B cell (primary cell): ENCODE measurements around the gene MFAP1. TPM values are rescaled to one million over a fixed set of nuclear protein-coding genes. Genes with fewer than 3 reads are reported as not detected.

ENCODE experiments used
- ATAC-seq: fragments of 200-7000 bp; cut with Tn5 transposase; one replicate; pipeline ENCODE4 v1.10.0; 2021; ENCODE audit warnings: low read depth, mild to moderate bottlenecking, moderate number of reproducible peaks, moderate library complexity
- CTCF ChIA-PET: fragments of 350-600 bp; sonication (Branson Sonifier 250); formaldehyde crosslinking; loops from one replicate; lab custom pipeline; 2021; ENCODE audit warnings: antibody characterized with exemption, inconsistent platforms; lab: Charles Lee
- POLR2A ChIA-PET: fragments of 350-600 bp; sonication (Branson Sonifier 250); formaldehyde crosslinking; loops from one replicate; lab custom pipeline; 2021; ENCODE audit warnings: antibody characterized with exemption; lab: Charles Lee
- DNase-seq: peaks from one replicate; pipeline ENCODE4 v3.0.0; 2013
- H2AFZ ChIP-seq: 2 replicates; pipeline ENCODE4 v1.6.1; 2012; ENCODE audit warnings: mild to moderate bottlenecking, low read depth, low read length; ENCODE audit not compliant: insufficient read depth, poor library complexity, severe bottlenecking
- H3K27ac ChIP-seq, 2 donors: 1 replicate in 1 of 2; 2 replicates in 1 of 2; pipeline ENCODE4 v1.5.1; 2012 to 2013; ENCODE audit warnings: low read length in 2 of 2, mild to moderate bottlenecking in 2 of 2, moderate library complexity in 1 of 2
- H3K27me3 ChIP-seq, 4 experiments: fragments of 200-600 bp in 1 of 4; sonication (generic) in 1 of 4; replicated peaks in 1 of 4; 1 replicate in 2 of 4; 2 replicates in 2 of 4; pipeline versions ENCODE4 v1.6.1 to v1.7.0; 2013 to 2016; ENCODE audit warnings: low read length in 3 of 4, mild to moderate bottlenecking in 2 of 4, mixed read lengths in 1 of 4, moderate library complexity in 1 of 4; ENCODE audit not compliant: insufficient read depth in 4 of 4, control insufficient read depth in 3 of 4; ENCODE audit errors: control extremely low read depth in 1 of 4
- H3K36me3 ChIP-seq, 2 experiments: replicated peaks in 1 of 2; 1 replicate in 1 of 2; 2 replicates in 1 of 2; pipeline versions ENCODE4 v1.6.1 to v1.7.1; 2013; ENCODE audit warnings: low read length in 1 of 2; ENCODE audit not compliant: insufficient read depth in 2 of 2, control insufficient read depth in 1 of 2; ENCODE audit errors: control extremely low read depth in 1 of 2, extremely low read depth in 1 of 2
- H3K4me1 ChIP-seq, 2 donors: fragments of 200-600 bp in 1 of 2; sonication (generic) in 1 of 2; 1 replicate in 1 of 2; 2 replicates in 1 of 2; pipeline versions ENCODE4 v1.5.1 to v1.6.1; 2013 to 2017; ENCODE audit warnings: low read length in 2 of 2; ENCODE audit not compliant: control insufficient read depth in 2 of 2, insufficient read depth in 2 of 2
- H3K4me2 ChIP-seq: replicated peaks from 2 replicates; pipeline ENCODE3; 2012; ENCODE audit warnings: mild to moderate bottlenecking, low read depth, low read length; ENCODE audit not compliant: poor library complexity, severe bottlenecking
- H3K4me3 ChIP-seq, 5 experiments: fragments of 200-600 bp in 1 of 5; sonication (generic) in 1 of 5; 1 replicate in 3 of 5; 2 replicates in 2 of 5; pipeline versions ENCODE4 v1.5.1 to v1.7.0; 2011 to 2016; ENCODE audit warnings: low read length in 4 of 5, mild to moderate bottlenecking in 4 of 5, low read depth in 2 of 5, control low read depth in 1 of 5, moderate library complexity in 1 of 5; ENCODE audit not compliant: insufficient read depth in 1 of 5; ENCODE audit errors: control extremely low read depth in 1 of 5, extremely low read depth in 1 of 5
- H3K79me2 ChIP-seq: fragments of 200-600 bp; sonication (generic); one replicate; pipeline ENCODE4 v1.6.0; 2016; ENCODE audit warnings: low read length; ENCODE audit not compliant: control insufficient read depth, insufficient read depth
- H3K9ac ChIP-seq: fragments of 200-600 bp; sonication (generic); 2 replicates; pipeline ENCODE4 v1.6.1; 2017; ENCODE audit warnings: mild to moderate bottlenecking, low read length, moderate library complexity
- H3K9me3 ChIP-seq, 3 donors: one replicate each; pipeline versions ENCODE4 v1.6.1 to v1.7.1; 2013; ENCODE audit warnings: low read length in 2 of 3; ENCODE audit not compliant: control insufficient read depth in 2 of 3, insufficient read depth in 1 of 3; ENCODE audit errors: control extremely low read depth in 1 of 3
- H4K20me1 ChIP-seq: 2 replicates; pipeline ENCODE4 v1.6.0; 2012; ENCODE audit warnings: mild to moderate bottlenecking, low read length; ENCODE audit not compliant: insufficient read depth, control insufficient read depth, poor library complexity, severe bottlenecking
- H3K27ac Mint-ChIP-seq: one replicate; pipeline ENCODE4 v1.8.0; 2021; ENCODE audit warnings: mixed read lengths
- H3K27me3 Mint-ChIP-seq: one replicate; pipeline ENCODE4 v1.8.0; 2021; ENCODE audit warnings: mixed read lengths
- H3K4me1 Mint-ChIP-seq: one replicate; pipeline ENCODE4 v1.8.0; 2021; ENCODE audit warnings: mixed read lengths
- H3K4me3 Mint-ChIP-seq: one replicate; pipeline ENCODE4 v1.8.0; 2021; ENCODE audit warnings: mixed read lengths
- H3K9me3 Mint-ChIP-seq: one replicate; pipeline ENCODE4 v1.8.0; 2022; ENCODE audit warnings: mixed read lengths; ENCODE audit not compliant: insufficient read depth
- CTCF ChIP-seq: fragments of 200-600 bp; IDR thresholded peaks from one replicate; pipeline ENCODE4 v1.8.0; 2022; ENCODE audit warnings: antibody characterized with exemption, mild to moderate bottlenecking
- EZH2 ChIP-seq: IDR thresholded peaks from 2 replicates; pipeline ENCODE4 v1.6.1; 2012; ENCODE audit warnings: borderline replicate concordance, low read depth, mild to moderate bottlenecking, moderate library complexity, low read length; ENCODE audit not compliant: insufficient read depth, poor library complexity, severe bottlenecking
- WGBS: methylation state at CpG from one replicate; pipeline ENCODE4 v1.1.5; 2013; ENCODE audit warnings: missing lambda C conversion rate; ENCODE audit not compliant: insufficient coverage; 5-methylcytosine and 5-hydroxymethylcytosine counted together
- intact Hi-C: fragments of 100-400 bp; cut with micrococcal nuclease; formaldehyde crosslinking; loops from one replicate; pipeline ENCODE4 v1.10.0; 2022
- polyA plus RNA-seq: library from polyadenylated mRNA; depleted of rRNA; stranded (reverse); fragments of >200 nt; gene quantifications from 2 replicates; pipeline ENCODE4 v1.2.3, GENCODE V29; 2012
- total RNA-seq, 2 donors: library from RNA; stranded (reverse); fragments of 120-200 nt in 1 of 2; gene quantifications; 1 replicate in 1 of 2; 2 replicates in 1 of 2; pipeline versions ENCODE4 v1.2.3 to v1.2.4, GENCODE V29; 2013 to 2022

Gene MFAP1
- total and polyA plus RNA-seq, 2 donors (not counting 1 experiment from before 2014, with no cell fraction given) = 3.4 to 22.1 TPM

GRCh38 chr15:43799945-43800285 lies 24.6 kb downstream of the MFAP1 start, which contains the start of gene SERINC4:
SERINC4 (minus strand) TSS chr15:43800220; CDS start chr15:43799986, 234 bp downstream.
- Histone ChIP-seq H3K4me2 (peak within 1 kb of the TSS; percentile 90), H3K4me1 (peaks cover 14 to 33% of the 10 kb centered on the region in 2 donors), H3K27me3 (no peaks in the 10 kb centered on the region), H3K79me2 (peaks cover 28% of the 10 kb centered on the region), H3K4me3 (peak within 1 kb of the TSS; percentile 85 to 99 (median 90)), H2AFZ (peak within 1 kb of the TSS; percentile 82), H3K9ac (peak within 1 kb of the TSS; percentile 90), H4K20me1 (peaks cover 23% of the 10 kb centered on the region), H3K9me3 (peaks cover 0 to 9% (median 0%) of the 10 kb centered on the region in 3 donors), H3K36me3 (peaks cover 0 to 48% of the 10 kb centered on the region in 2 experiments), H3K27ac (peak within 1 kb of the TSS; percentile 79 to 81)
- WGBS = 98% methylated on average over 8 of the region's 8 CpGs
- no peaks in the 10 kb centered on the region for H3K9me3 Mint-ChIP-seq
- no peak for ATAC-seq
- H3K27me3 Mint-ChIP-seq = no peaks in the 10 kb centered on the region
- TF ChIP-seq CTCF = no peak
- no peak for TF ChIP-seq EZH2
- H3K27ac Mint-ChIP-seq = peak within 1 kb of the TSS; percentile 96
- intact Hi-C loops = loop anchor here (1.0 to 5.0 kb wide), 4 partner anchors 8 to 33 kb away; partner anchors contain the start of genes MFAP1 and SERF2
- peak within 1 kb of the TSS; percentile 98 for H3K4me3 Mint-ChIP-seq
- ChIA-PET CTCF (interaction anchor here (0.8 to 2.0 kb wide), 7 partner anchors 8 to 30 kb away, joined by 3 to 18 read pairs (median 6); partner anchors contain the start of genes ELL3 and MFAP1), POLR2A (interaction anchor here (1.0 to 2.2 kb wide), 4 partner anchors 9 to 24 kb away, joined by 6 to 17 read pairs (median 10); partner anchors contain the start of genes ELL3, MFAP1 and SERF2)
- no peak for DNase-seq
- H3K4me1 Mint-ChIP-seq = peaks cover 48% of the 10 kb centered on the region
